Stimulated activated CD4-positive, alpha-beta T cell treated with anti-CD3 and anti-CD28 coated beads, Interleukin-12 subunit alpha, Interleukin-12 subunit beta, amount 100 ng/mL, for 48 hours (primary cell): Measurements from ENCODE around the gene DIP2C.
"Not testable (repeated sequence)": the region's sequence is repeated elsewhere in the genome, so short reads cannot be mapped to it uniquely, and the experiment has no call there.

Source experiments
- DNase-seq, 3 donors: peaks; one replicate each; pipeline ENCODE4 v3.0.0-alpha.2; 2020; ENCODE audit warnings: low read depth in 2 of 3, low spot score in 1 of 3

The DIP2C gene

GRCh38 chr10:287026-287709 lies 402.3 kb downstream of the DIP2C start:
- no peak for DNase-seq

DNA sequence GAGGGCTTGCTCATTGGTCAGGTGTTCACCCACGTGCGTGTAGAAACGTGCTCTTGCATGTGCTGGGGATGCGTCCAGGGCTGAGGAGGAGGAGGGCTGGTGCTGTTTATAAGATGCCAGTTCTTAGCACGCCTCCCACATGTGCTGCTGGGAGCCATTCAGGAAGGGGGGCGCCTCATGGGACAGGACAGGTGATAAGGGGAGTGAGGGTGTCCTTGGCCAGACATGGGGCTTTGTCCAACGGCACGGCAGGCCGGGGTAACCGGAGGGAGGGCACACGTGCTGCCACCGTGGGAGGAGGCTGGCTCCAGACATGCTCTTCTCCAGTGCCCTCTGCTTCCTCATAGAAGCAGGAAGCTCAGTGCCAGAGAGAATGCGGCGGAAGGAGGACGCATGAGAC lies 404.3 kb downstream of the DIP2C start:
- DNase-seq, result no peak

DNA sequence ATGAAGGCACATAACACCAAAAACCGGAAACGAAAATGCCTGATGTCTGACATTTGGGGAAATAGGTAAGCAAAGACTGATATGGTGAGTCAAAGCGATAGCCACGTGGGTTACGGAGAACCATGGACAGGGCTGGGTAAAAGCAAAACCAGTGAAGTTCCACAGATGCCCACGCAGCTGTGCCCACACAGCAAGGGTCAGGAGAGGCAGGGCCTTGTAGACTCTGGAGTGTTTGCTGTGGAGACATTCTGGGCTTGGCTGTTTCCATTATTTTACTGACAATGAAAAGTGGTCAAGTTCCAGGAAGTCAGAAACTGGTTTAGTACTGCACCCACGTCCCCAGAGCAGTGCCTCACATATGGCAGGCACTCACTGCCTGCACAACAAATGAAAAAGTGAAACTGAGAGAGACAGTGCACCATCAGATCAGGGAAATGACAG lies 405.5 kb downstream of the DIP2C start:
- peak; percentile 18 to 53 (median 24) for DNase-seq

DNA sequence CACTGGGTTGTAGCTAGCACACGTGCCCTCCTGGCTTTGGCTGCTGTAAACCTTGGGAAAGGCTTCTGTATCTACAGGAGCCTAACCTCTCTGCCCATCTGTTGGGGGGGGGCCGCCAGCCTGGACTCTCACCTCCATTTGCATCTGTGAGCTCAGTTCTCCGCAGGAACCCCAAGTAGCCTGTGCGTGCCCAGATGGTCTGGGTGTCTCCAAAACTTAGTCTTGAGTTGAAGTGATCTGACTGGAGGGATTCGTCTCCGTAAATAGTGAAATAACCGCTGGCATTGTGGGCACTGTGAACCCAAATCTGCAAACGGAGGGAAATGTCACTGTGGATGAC lies 406.4 kb downstream of the DIP2C start:
- no peak for DNase-seq

DNA sequence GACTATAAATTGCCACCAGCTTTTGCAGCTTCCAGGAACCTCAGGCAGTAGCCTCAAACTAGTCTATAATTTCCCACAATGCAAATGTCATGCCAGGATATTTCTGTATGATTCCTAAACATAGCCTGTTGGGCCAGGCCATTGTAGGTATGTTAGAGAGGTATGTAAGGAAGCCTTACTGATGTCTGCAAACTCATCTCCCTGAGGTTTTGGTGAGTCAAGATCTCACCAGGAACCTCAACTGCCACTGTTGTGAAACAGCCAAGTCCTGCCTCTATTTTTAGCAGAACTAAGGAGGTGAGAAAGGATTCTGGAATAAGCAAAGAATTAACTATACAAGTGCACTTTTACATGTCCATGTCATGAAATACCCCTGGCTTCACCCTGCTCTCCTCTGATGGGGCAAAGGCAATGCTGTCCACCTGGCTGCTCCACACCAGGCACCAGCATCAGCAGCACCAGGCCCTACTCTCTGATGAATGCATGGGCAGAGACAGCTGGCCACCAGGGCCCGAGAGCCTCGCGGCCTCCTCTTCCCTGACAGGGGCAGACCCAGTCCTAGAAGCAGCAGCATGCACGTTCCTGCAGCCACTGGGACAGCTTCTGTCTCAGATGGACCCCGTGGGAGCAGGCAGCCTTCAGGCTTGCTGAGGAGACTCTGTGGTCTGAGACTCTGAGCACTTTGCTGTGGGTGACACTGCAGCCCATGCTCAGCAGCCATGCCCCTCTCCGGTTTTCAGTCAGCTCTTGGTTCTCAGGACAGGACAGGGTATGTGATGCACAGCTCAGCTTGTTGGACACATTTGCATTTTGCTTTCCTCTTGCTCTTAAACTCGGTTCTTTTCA lies 407.0 kb downstream of the DIP2C start:
- DNase-seq, result no peak

DNA sequence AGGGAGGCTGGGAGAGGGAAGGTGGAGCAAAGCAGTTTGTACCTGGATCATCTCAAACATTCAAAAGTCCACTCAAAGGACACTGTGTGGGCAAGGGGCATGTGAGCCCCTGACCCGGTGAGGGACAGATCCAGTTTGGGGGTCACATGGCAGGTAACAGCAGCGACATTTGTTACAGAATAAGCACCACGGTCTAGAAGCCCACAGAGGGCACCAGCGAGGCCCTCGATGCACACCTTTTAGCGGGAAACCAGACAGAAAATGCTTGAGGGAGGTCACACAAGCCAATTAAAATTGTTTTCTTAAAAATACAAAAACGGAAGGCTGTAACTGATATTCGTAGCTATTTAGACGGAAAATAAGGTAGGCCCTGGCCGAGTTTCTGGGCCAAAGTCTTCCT lies 409.8 kb downstream of the DIP2C start:
- DNase-seq, result no peak

DNA sequence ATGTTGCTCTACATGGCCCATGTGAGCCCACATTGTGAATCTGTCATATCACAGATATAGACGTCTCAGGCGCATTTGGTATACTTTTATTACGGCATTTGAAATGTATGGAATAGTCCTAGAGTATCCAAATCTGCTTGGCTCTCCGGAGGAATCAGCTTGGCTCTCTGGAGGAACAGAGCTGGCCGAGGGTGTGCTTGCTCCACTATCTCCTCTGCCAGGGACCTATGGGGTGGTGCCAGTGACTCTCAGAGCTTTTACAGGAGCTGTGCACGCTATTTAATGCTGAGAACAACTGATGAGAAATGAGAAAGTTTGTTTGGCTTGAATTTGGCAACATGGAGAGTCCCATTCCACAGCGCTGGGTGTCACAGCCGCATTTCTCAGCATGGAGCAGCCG lies 410.2 kb downstream of the DIP2C start:
- DNase-seq, result no peak

DNA sequence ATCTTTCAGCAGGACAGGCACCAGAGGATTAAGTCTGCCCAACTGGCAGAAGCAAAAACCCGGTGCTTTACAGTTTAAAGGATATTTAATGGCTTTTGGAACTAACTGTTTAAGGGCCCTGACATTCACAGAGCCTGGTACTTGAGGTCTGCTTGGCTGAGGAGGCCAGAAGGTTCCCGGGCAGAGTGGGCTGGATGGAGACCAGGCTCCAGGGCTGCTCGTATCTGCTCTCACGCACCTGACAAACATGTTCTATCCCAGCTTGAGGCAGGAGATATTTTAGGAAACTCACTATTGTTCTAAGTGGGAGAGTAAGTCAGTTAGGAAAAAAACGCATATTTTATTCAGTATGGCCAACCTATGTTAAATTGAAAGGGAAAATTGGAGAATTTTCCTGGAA lies 410.8 kb downstream of the DIP2C start:
- DNase-seq, result no peak

GRCh38 chr10:277963-278362 lies 411.5 kb downstream of the DIP2C start:
- no peak for DNase-seq

DNA sequence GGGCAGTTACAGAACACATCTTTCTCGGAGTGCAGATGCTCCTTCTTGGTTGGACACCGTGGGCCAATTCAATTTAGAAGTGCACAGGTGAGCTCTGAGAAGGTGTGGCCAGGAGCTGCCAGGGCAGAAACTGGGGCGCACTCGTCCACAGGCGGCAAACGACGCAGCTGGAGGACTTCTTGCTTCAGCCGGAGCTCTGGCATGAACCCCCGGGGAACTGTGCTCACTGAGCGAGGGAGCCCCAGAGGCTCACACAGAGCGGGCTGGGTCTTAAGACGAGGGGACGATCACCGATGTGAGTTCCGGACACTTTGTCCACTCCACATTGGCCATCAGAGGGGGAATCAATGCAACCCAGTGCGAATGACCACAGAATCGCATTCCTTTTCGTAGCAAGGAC lies 413.8 kb downstream of the DIP2C start:
- DNase-seq, result no peak

DNA sequence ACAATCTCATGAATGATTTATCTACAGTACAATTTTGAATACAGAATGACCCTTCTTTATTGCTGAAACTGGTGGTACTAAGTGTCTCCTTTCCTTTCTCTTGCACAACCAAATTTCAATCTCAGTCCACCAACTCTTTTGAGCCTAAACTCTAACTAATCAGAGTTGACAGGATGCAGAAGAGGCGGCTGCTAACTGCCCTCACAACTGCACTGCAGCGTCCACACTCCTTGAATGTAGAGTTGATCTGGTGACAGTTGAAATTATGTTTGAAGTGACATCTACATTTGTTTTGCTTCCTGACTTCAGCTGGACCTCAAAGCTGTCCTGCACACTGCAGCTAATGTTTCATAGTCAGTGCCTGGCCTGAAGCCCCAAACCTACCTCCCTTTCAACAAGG lies 414.6 kb downstream of the DIP2C start:
- no peak for DNase-seq

DNA sequence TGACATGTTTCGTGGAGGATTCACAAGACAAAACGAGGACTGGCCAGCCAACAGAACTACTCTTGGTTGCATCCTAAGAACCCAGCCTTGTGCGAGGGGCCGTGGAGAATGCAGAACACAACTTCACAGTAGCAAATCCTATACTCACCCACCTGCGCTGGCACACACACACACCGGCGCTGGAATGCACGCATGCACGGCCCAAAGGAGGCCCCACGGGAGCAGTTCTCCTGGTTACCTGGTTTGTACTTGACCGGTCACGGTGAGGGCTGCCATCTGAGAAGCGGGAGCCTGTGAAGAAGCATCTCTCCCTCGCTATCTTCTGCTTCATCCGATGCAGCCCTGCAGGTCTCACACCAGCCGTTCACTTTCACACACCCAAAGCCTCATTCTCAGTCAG lies 416.4 kb downstream of the DIP2C start:
- no peak for DNase-seq

DNA sequence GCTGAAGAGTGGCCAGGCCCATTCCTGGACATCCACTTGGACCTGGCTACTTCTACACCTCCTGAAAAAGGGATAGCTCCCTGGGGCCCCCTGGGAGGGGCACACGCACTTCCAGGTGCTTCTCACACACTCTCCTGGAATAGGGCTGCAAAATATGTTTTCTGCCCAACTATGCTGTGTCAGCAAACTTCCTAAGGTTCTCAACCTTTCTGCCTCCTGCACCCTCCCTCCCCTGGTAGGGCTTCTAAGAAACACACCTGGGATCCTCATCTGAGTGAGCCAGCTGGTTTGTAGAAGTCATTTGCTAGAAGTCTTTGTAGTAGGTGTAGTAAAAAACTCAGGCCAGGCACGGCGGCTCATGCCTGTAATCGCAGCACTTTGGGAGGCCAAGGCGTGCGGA lies 417.7 kb downstream of the DIP2C start:
- no peak for DNase-seq

DNA sequence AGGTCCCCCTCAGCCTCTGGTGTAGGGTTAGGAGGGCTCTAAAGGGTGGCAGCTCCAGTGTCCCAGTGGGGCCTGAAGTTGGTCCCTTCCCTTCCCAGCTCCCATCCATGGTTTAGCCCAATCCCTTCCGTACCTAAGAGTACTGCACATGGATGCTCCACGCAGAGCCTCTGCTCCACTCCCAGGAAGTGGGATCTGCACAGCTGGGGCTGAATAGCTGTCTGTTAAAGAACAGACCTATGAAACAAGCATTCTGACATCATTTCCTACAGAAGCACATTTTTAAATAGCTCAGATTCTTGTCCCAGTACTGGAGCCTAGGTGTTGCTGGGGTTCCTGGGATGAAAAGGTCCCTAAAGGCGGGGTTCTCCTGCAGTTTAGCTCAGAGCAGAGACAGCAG lies 418.3 kb downstream of the DIP2C start:
- no peak for DNase-seq

DNA sequence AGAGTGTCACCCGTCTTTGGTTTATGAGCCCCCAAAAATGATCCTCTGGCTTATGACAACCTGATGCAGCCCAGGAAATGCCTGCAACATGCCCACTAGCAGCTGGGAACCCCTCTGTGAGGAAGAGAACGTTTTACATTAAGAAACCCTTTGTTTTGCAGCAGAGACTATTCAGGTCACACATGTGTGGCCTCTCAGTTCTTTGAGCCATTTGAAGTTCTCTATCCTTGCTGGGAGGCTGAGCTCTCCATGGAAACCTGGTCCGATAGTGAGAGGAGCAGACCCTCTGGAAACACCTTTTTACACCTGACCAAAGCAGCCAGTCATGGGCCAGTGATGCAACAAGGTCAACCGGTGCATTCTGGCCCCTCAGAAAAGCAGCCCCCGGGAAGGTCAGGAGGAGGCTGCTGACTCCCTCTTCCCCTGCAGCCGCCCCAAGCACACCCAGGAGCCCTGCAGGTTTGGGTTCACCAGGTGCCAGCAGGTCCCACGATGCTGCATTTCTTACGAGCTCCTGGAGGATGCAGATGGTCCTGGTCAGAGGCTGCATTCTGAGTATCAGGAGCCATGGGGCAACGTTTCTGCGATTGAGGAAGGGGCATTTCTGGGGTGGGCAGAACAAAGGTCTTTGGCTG lies 419.9 kb downstream of the DIP2C start:
- no peak for DNase-seq

DNA sequence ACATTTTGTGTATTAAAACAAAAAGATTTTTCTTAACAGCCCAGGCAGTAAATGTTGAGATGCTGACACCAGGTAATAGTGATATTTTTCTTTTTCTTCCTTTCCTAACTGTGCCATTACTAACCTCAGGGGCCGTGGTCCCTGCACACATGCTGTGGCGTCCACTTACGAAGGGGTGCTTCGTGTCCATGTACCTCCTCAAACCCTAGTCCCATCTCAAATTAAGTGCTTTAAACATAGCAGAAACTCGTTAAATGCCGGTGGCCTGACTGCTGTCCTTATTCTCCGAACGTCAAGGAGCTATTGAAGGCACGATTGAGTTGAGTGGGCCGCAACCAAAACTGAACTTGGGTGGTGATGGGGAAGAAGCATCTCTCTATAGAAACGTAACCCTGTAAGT lies 421.8 kb downstream of the DIP2C start:
- no peak for DNase-seq

- no peak for DNase-seq
Observed at GRCh38 chr10:266974-267425, 422.5 kb downstream of the DIP2C start.

DNA sequence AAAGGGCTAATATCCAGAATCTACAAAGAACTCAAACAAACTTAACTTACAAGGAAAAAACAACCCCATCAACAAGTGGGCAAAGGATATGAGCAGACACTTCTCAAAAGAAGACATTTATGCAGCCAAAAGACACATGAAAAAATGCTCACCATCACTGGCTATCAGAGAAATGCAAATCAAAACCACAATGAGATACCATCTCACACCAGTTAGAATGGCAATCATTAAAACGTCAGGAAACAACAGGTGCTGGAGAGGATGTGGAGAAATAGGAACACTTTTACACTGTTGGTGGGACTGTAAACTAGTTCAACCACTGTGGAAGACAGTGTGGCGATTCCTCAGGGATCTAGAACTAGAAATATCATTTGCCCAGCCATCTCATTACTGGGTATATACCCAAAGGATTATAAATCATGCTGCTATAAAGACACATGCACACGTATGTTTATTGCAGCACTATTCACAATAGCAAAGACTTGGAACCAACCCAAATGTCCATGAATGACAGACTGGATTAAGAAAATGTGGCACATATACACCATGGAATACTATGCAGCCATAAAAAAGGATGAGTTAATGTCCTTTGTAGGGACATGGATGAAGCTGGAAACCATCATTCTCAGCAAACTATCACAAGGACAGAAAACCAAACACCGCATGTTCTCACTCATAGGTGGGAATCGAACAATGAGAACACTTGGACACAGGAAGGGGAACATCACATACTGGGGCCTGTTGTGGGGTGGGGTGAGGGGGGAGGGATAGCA lies 423.5 kb downstream of the DIP2C start:
- DNase-seq, result not testable (repeated sequence)

GRCh38 chr10:265074-265440 lies 424.4 kb downstream of the DIP2C start:
- not testable (repeated sequence) for DNase-seq

GRCh38 chr10:264160-265073 lies 425.1 kb downstream of the DIP2C start:
- DNase-seq, result peak in 1 of 3 donors; percentile 2
